ENCODE results near the gene FNIP1.

GRCh38 chr5:131795228-131795627, 1.6 kb downstream of the FNIP1 start:
- TF ChIP-seq ZNF263 (CRISPR knock-in tag; IDR thresholded peaks at IDR 0.05) (no peak), JUN (CRISPR knock-in tag; IDR thresholded peaks at IDR 0.05) (no peak), NONO (IDR thresholded peaks at IDR 0.05) (no peak), NONO (CRISPR knock-in tag; conservative IDR thresholded peaks at IDR 0.05) (no peak), KDM3A (CRISPR knock-in tag; IDR thresholded peaks at IDR 0.05; ENCODE audit: low read depth) (no peak), TAF1 (CRISPR knock-in tag; IDR thresholded peaks at IDR 0.05) (no peak), MXI1 (IDR thresholded peaks at IDR 0.05; ENCODE audit: borderline replicate concordance, low read depth, low read length) (no peak), DR1 (CRISPR knock-in tag; IDR thresholded peaks at IDR 0.05) (no peak), DPF2 (CRISPR knock-in tag; IDR thresholded peaks at IDR 0.05; ENCODE audit: borderline replicate concordance, low read depth) (no peak), ZBTB44 (CRISPR knock-in tag; IDR thresholded peaks at IDR 0.05) (no peak)

Data from HepG2 (cell line).